Activated CD4-positive, alpha-beta T cell treated with anti-CD3 and anti-CD28 coated beads, Interleukin-2, amount 10 ng/mL, durations not matched to agents 7 days and 5 days (primary cell): ENCODE measurements around the gene BPHL. TPM values are rescaled to one million over a fixed set of nuclear protein-coding genes. Genes with fewer than 3 reads are reported as not detected.

Experiments
- CTCF ChIA-PET: fragments of 350-600 bp; sonication (Branson Sonifier 250); formaldehyde crosslinking; loops from one replicate; lab custom pipeline; 2021; ENCODE audit warnings: antibody characterized with exemption; lab: Charles Lee
- POLR2A ChIA-PET: fragments of 350-600 bp; sonication (Branson Sonifier 250); formaldehyde crosslinking; loops from one replicate; lab custom pipeline; 2021; ENCODE audit warnings: antibody characterized with exemption; lab: Charles Lee
- DNase-seq: peaks from one replicate; pipeline ENCODE4 v3.0.0-alpha.2; 2020
- H3K27ac Mint-ChIP-seq: one replicate; pipeline ENCODE4 v1.8.0; 2021; ENCODE audit warnings: mild to moderate bottlenecking, moderate library complexity, mixed read lengths
- H3K27me3 Mint-ChIP-seq: one replicate; pipeline ENCODE4 v1.8.0; 2021; ENCODE audit warnings: mixed read lengths
- H3K36me3 Mint-ChIP-seq: one replicate; pipeline ENCODE4 v1.8.0; 2021; ENCODE audit warnings: low read depth, mixed read lengths
- H3K4me1 Mint-ChIP-seq: one replicate; pipeline ENCODE4 v1.8.0; 2021; ENCODE audit warnings: mixed read lengths
- H3K4me3 Mint-ChIP-seq: one replicate; pipeline ENCODE4 v1.8.0; 2021; ENCODE audit warnings: mild to moderate bottlenecking, moderate library complexity, mixed read lengths
- H3K9me3 Mint-ChIP-seq: one replicate; pipeline ENCODE4 v1.8.0; 2021; ENCODE audit warnings: mixed read lengths
- total RNA-seq, 2 experiments: library from RNA; stranded (reverse); gene quantifications; one replicate each; pipeline ENCODE4 v1.2.3, GENCODE V29; 2021

The BPHL gene
- total RNA-seq, 2 experiments from 2014 or later = 8.1 to 8.4 TPM

DNA sequence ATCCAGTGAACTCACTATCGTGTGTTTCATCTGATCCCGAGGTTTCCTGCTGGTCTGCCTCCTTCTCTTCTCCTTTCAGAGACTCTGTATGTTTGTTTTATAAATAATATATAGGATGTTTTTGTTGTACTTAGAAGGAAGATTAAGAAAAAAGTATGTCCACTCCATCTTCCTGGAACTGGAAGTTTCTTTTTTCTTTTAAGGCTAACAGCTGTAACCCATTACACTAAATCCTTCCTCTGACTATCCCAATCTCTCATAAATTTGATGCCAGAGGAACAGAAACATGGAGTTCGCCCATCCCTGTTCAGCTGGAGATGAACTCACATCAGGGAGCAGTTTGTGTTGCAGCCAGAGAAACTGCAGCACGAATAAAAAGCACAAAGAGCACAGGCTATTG is 29.5 kb upstream of the BPHL start:
- DNase-seq = no peak
- ChIA-PET POLR2A (no interaction called here), CTCF (interaction anchor here (0.9 kb wide), 1 partner anchor 16 kb away, joined by 4 read pairs; no protein-coding TSS in a partner anchor)
- Mint-ChIP-seq H3K9me3 (peaks cover 3% of the 10 kb centered on the region), H3K36me3 (peaks cover 57% of the 10 kb centered on the region), H3K27ac (no peak overlapping the region), H3K4me3 (no peak overlapping the region), H3K27me3 (no peaks in the 10 kb centered on the region), H3K4me1 (peaks cover 12% of the 10 kb centered on the region)

DNA sequence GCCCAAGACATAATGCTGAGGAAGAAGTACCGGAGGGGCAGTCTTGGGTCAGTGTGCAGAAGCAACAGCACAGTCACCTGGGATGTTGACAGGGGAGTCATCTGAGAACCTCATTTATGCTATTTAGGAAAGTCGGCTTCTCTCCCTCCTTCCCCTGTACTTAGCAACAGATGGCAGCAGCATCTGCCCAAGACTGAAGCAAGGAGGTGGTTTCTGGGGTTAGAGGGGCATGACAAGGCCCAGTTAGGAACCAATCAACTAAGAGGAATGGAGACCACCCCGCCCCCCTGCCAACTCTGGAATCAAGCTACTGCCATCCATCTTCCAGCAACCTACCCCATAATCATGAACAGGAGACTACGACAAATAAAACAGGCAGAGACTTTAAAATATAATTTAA is 28.5 kb upstream of the BPHL start:
- no peak for DNase-seq
- CTCF ChIA-PET = no interaction called here

DNA sequence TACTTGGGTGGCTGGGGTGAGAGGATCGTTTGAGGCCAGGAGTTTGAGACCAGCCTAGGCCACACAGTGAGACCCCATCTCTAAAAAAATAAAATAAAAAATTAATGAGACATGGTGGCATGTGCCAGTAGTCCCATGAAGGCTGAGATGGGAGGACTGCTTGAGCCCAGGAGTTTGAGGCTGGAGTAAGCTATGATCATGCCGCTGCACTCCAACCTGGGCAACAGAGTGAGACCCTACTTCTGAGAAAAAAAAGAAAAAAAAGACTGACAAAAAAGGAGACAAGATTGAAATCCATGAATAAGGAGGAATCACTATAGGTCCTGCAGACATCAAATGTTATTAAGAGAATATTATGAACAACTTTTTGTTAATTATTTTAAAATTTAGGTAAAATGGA is 23.7 kb upstream of the BPHL start:
- peaks cover 1% of the 10 kb centered on the region for H3K4me1 Mint-ChIP-seq

More for the DNA sequence above, 28.5 kb upstream of the BPHL start:
- Mint-ChIP-seq H3K27me3 (no peaks in the 10 kb centered on the region), H3K36me3 (peaks cover 53% of the 10 kb centered on the region), H3K9me3 (peaks cover 3% of the 10 kb centered on the region), H3K4me1 (peaks cover 13% of the 10 kb centered on the region), H3K4me3 (no peak overlapping the region), H3K27ac (no peak overlapping the region)
- POLR2A ChIA-PET = no interaction called here

DNA sequence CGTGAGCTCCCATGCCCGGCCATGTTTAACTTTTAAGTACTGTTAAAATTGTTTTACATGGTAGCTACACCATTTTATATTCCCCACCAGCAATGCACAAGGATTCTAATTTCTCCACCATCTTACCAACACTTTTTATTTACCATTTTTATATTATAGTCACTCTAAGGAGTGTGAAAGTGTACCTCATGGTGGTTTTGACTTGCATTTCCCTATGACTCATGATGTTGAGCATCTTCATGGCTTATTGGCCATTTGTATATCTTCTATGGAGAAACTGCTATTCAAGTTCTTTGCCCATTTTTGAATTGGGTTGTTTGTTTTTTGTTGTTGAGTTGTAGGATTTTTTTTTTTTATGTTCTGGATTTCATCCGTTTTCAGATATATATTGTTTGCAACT is 15.6 kb upstream of the BPHL start:
- ChIA-PET CTCF (interaction anchor here (0.7 to 0.9 kb wide), 2 partner anchors 25 to 311 kb away, joined by 3 read pairs; no protein-coding TSS in a partner anchor), POLR2A (no interaction called here)
- Mint-ChIP-seq H3K4me3 (no peak overlapping the region), H3K36me3 (peaks cover 68% of the 10 kb centered on the region), H3K27ac (no peak overlapping the region), H3K9me3 (no peaks in the 10 kb centered on the region), H3K27me3 (no peaks in the 10 kb centered on the region), H3K4me1 (no peaks in the 10 kb centered on the region)
- DNase-seq = no peak

More for the DNA sequence above, 23.7 kb upstream of the BPHL start:
- ChIA-PET CTCF (no interaction called here), POLR2A (no interaction called here)
- Mint-ChIP-seq H3K4me3 (no peak overlapping the region), H3K36me3 (peaks cover 40% of the 10 kb centered on the region), H3K27ac (no peak overlapping the region), H3K9me3 (peaks cover 3% of the 10 kb centered on the region), H3K27me3 (no peaks in the 10 kb centered on the region)
- DNase-seq = no peak

DNA sequence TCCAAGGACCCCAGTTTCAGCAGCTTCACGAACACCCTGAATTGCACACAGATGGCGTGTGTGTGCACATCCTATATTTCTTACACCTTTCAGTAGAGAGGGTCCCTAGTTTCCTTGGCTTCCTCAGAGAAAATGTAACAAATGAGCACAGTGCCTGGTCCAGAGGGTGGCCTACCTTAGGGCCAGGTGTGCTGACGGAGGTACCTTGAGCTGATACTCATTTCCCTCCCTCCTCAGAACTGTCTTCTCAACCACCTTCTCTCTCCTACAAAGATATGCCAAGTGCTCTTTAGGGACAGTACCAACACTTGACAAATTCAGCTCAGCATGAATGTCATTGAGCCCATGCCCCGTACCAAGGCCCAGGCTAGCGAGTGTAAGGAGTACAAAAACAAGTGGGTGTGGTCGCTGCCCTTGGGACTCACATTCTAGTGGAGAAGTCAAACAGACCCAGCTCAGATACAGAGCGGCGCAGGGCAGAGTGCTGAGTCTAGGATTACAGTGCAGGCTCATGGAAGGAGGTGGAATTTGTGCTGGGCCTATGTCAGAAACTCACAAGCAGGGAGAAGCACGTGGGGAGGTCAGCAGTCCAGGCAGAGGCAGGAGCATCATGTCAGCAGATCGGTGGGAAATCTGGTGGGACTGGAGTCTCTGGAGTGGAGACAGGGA is 9.6 kb upstream of the BPHL start:
- Mint-ChIP-seq H3K9me3 (no peaks in the 10 kb centered on the region), H3K36me3 (peaks cover 72% of the 10 kb centered on the region), H3K4me1 (peaks cover 12% of the 10 kb centered on the region), H3K4me3 (no peak overlapping the region), H3K27ac (no peak overlapping the region), H3K27me3 (no peaks in the 10 kb centered on the region)
- CTCF ChIA-PET = interaction anchor here (0.6 to 1.8 kb wide), 7 partner anchors 11 to 263 kb away, joined by 3 to 7 read pairs (median 3); no protein-coding TSS in a partner anchor
- no peak for DNase-seq
- POLR2A ChIA-PET = interaction anchor here (0.6 kb wide), 1 partner anchor 378 kb away, joined by 3 read pairs; no protein-coding TSS in a partner anchor

DNA sequence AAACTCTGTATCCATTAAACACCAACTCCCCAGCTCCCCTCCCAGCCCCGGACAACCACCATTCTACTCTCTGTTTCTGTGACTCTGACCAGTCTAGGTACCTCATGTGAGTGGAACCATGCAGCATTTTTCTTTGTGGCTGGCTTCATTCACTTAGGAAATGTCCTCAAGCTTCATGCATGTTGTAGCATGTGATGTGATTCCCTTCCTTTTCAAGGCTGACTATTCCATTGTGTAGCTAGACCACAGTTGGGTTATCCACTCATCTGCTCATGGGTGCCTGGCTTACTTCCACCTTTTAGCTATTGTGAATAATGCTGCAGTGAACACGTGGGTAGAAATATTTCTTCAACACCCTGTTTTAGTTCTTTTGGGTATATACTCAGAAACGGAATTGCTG is 8.8 kb upstream of the BPHL start:
- Mint-ChIP-seq H3K27ac (no peak overlapping the region), H3K4me3 (no peak overlapping the region), H3K9me3 (no peaks in the 10 kb centered on the region), H3K36me3 (peaks cover 69% of the 10 kb centered on the region), H3K4me1 (peaks cover 16% of the 10 kb centered on the region), H3K27me3 (no peaks in the 10 kb centered on the region)
- CTCF ChIA-PET = interaction anchor here (0.7 to 0.9 kb wide), 3 partner anchors 10 to 47 kb away, joined by 3 read pairs; partner anchors contain the start of gene TUBB2A
- POLR2A ChIA-PET = interaction anchor here (0.6 kb wide), 2 partner anchors 28 to 35 kb away, joined by 4 to 6 read pairs; no protein-coding TSS in a partner anchor
- no peak for DNase-seq

DNA sequence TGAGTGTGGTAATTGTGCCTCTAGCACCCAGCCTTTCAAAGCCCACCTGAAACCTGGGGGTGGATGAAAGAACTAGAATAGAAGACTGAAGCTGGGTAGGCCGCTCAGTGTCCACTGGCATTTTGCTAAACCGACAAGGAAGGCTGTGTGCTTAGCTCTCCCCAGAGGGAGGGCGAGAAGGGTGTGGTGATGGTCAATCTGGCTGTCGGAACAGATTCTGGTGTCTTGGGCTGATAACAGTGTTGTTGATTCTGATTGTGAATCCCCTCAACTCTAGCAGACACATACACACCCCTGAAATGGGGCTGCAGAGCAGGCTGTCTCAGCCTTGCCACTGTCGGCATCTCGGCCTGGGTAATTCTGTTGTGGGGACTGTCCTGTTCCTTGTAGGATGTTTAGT is 4.1 kb upstream of the BPHL start:
- H3K27ac Mint-ChIP-seq = no peak overlapping the region
- DNase-seq = no peak
- ChIA-PET POLR2A (no interaction called here), CTCF (no interaction called here)
- peaks cover 32% of the 10 kb centered on the region for H3K4me1 Mint-ChIP-seq
- peaks cover 39% of the 10 kb centered on the region for H3K36me3 Mint-ChIP-seq
- no peak overlapping the region for H3K4me3 Mint-ChIP-seq
- no peaks in the 10 kb centered on the region for H3K9me3 Mint-ChIP-seq
- no peaks in the 10 kb centered on the region for H3K27me3 Mint-ChIP-seq

DNA sequence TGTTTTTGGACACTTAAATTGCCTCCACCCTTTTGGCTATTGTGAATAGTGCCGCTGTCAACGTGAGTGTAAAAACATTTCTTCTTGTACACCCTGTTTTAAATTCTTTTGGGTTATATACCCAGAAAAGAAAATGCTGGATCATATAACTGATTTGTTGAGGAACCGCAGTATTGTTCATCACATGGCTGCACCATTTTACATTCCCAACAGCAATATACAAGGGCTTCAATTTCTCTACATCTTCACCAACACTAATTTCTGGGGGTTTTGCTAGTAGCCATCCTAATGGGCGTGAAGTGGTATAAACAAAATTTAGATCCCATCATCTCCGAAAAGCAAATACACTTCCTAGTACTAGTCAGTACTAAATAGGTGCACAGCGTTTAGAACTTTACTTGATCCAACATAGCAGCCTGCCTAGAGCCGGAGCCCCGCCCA is 579 bp upstream of the BPHL start:
- H3K9me3 Mint-ChIP-seq = no peaks in the 10 kb centered on the region
- POLR2A ChIA-PET = no interaction called here
- H3K4me3 Mint-ChIP-seq = peak overlapping the region; percentile 80
- CTCF ChIA-PET = interaction anchor here (0.9 to 1.8 kb wide), 2 partner anchors 49 to 139 kb away, joined by 3 read pairs; partner anchors contain the start of gene RIPK1
- H3K36me3 Mint-ChIP-seq = peaks cover 13% of the 10 kb centered on the region
- peaks cover 26% of the 10 kb centered on the region for H3K4me1 Mint-ChIP-seq
- peak overlapping the region; percentile 86 for H3K27ac Mint-ChIP-seq
- no peak for DNase-seq
- H3K27me3 Mint-ChIP-seq = no peaks in the 10 kb centered on the region

DNA sequence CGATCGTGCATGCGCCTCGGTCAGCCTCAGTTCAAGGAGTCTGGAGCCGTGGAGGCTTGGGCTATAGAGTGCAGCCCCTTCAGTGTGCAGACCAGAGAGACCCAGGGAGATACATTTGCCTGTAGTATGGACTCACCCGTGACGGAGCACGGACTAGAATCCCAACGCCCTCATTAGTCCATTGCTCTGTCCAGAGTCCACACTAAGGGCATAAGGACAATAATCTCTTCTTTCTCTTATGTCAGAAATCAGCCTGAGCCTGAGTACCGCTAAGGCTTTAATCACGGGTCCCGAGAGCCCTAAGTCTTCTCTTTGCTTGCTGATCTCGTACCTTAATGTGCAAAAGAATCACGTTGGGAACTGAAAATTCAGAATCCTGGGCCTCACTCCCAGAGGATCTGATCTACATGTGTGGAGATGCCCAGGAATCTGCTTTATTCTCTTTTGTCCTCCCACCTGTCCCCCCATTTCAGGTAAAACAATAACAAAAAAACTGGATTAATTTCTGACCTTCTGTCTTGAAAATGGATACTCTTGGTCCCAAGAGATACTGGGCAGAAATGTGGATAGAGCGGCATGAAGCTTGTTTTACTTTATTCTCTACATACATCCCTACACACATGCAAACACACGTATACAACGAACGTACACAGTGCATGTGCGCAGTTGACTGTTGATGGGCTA is 671 bp downstream of the BPHL start:
- Mint-ChIP-seq H3K27ac (peak overlapping the region; percentile 51), H3K4me3 (peak overlapping the region; percentile 80), H3K36me3 (peaks cover 6% of the 10 kb centered on the region), H3K27me3 (no peaks in the 10 kb centered on the region), H3K9me3 (no peaks in the 10 kb centered on the region), H3K4me1 (peaks cover 22% of the 10 kb centered on the region)
- ChIA-PET CTCF (interaction anchor here (0.6 to 1.5 kb wide), 6 partner anchors 10 to 85 kb away, joined by 3 to 10 read pairs (median 3); partner anchors contain the start of gene RIPK1), POLR2A (interaction anchor here (0.6 kb wide), 2 partner anchors 117 to 139 kb away, joined by 3 to 8 read pairs; no protein-coding TSS in a partner anchor)
- DNase-seq = no peak

DNA sequence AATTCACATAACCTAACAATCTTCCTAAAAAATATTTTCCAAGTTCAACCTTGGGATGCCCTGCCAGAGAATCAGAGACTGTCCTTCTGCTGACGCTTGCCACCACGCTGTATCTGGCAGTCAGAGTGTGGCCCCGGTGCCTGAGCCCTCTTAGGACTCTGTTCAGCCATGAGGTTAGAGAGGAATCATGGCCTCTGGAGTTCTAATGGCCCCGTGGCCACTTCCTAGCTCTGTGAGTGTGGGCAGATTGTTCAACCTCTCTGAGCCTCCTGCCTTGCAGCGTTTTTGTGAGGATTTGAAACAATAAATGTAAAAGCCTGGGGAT is 2.2 kb downstream of the BPHL start:
- no peak for DNase-seq
- ChIA-PET POLR2A (no interaction called here), CTCF (interaction anchor here (1.1 to 1.5 kb wide), 3 partner anchors 15 to 131 kb away, joined by 3 to 10 read pairs (median 3); no protein-coding TSS in a partner anchor)
- H3K4me1 Mint-ChIP-seq = peaks cover 19% of the 10 kb centered on the region
- no peak overlapping the region for H3K27ac Mint-ChIP-seq
- H3K9me3 Mint-ChIP-seq = no peaks in the 10 kb centered on the region
- no peak overlapping the region for H3K4me3 Mint-ChIP-seq
- no peaks in the 10 kb centered on the region for H3K36me3 Mint-ChIP-seq
- H3K27me3 Mint-ChIP-seq = no peaks in the 10 kb centered on the region

DNA sequence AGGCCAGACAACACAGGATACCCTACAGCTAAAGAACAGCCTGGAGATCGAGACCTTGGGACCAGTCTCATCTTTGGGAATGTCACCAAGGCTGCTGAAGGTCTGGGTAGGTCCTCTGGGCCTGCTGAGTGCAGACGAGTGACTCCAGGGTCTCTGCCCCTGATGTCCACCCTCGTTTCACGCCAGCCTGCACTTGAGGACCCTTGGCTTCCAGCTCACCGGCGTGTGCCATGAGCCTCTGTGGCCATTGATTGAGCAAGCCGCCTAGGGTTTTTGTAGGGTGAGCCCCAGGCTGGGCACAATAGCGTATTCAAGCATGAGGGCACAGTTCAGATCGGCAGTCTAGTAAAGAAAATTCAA is 4.3 kb downstream of the BPHL start:
- CTCF ChIA-PET = interaction anchor here (0.5 to 1.4 kb wide), 3 partner anchors 105 to 151 kb away, joined by 3 to 5 read pairs (median 3); no protein-coding TSS in a partner anchor
- Mint-ChIP-seq H3K4me1 (peaks cover 14% of the 10 kb centered on the region), H3K27ac (no peak overlapping the region), H3K36me3 (no peaks in the 10 kb centered on the region), H3K4me3 (no peak overlapping the region), H3K9me3 (no peaks in the 10 kb centered on the region), H3K27me3 (no peaks in the 10 kb centered on the region)
- DNase-seq = no peak
- POLR2A ChIA-PET = no interaction called here

DNA sequence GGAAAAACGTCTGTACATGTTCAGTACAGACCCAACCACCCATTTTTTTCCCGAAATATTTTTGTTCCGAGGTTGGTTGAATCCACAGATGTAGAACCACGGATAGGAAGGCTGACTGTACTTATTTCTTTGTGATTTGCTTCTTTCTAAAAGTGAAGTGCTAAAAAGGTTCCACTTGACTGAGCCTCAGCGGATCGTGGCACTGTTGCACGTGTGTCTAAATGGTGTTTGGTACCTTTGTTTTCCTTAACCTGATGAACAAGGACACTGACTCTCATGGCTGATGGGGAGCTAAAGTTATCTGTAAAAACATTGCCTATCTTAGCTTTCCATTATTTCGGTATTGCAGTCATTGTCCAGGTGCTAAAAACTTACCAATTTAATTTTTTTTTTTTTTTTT is 6.2 kb downstream of the BPHL start:
- ChIA-PET CTCF (interaction anchor here (0.7 to 1.2 kb wide), 2 partner anchors 12 to 15 kb away, joined by 3 to 5 read pairs; no protein-coding TSS in a partner anchor), POLR2A (no interaction called here)
- no peak for DNase-seq
- H3K27me3 Mint-ChIP-seq = no peaks in the 10 kb centered on the region
- H3K4me1 Mint-ChIP-seq = peaks cover 4% of the 10 kb centered on the region
- H3K9me3 Mint-ChIP-seq = no peaks in the 10 kb centered on the region
- no peak overlapping the region for H3K27ac Mint-ChIP-seq
- no peaks in the 10 kb centered on the region for H3K36me3 Mint-ChIP-seq
- H3K4me3 Mint-ChIP-seq = no peak overlapping the region

DNA sequence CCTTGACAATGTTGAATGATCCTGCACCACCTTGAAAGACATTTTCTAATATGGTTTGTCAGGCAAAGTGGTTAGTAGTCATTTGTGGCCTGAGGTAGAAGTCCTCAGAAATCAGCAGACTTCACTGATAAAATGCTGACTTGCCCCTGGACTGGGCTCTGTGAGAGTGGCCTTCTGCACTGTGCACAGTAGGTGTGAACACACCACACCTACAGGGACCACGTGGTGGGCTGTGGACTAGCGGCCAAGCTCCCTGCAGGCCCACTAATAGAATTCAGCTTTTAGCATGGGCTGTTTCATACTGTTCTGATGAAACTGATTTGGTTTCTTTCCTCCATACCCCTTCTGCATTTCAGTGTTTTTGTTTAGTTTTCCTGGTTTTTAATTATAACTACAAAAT is 7.3 kb downstream of the BPHL start:
- Mint-ChIP-seq H3K27me3 (no peaks in the 10 kb centered on the region), H3K9me3 (no peaks in the 10 kb centered on the region), H3K27ac (no peak overlapping the region), H3K36me3 (no peaks in the 10 kb centered on the region), H3K4me3 (no peak overlapping the region), H3K4me1 (peaks cover 4% of the 10 kb centered on the region)
- CTCF ChIA-PET = interaction anchor here (0.8 to 3.8 kb wide), 4 partner anchors 32 to 132 kb away, joined by 3 to 17 read pairs (median 5); partner anchors contain the start of gene TUBB2A
- no peak for DNase-seq
- POLR2A ChIA-PET = no interaction called here
